ENCODE results near the gene GMNN.

The GMNN gene

GRCh38 chr6:24827162-24827561 is 52.4 kb downstream of the GMNN start:
- TF ChIP-seq REST (IDR thresholded peaks at IDR 0.05; ENCODE audit: insufficient read depth in 1 of 2, low read depth in 2 of 2, low read length in 2 of 2) (no peak), POLR2AphosphoS5 (IDR thresholded peaks at IDR 0.05; ENCODE audit: low read depth, low read length) (no peak), SIN3A (IDR thresholded peaks at IDR 0.05; ENCODE audit: borderline replicate concordance, insufficient read depth, low read length) (no peak), FOXP2 (optimal IDR thresholded peaks at IDR 0.05; ENCODE audit: borderline replicate concordance, extremely low read depth, extremely low read length, insufficient read depth) (no peak), TAF1 (IDR thresholded peaks at IDR 0.05; ENCODE audit: borderline replicate concordance, insufficient read depth, low read length) (no peak)

- TF ChIP-seq FOXP2 (optimal IDR thresholded peaks at IDR 0.05; ENCODE audit: borderline replicate concordance, extremely low read depth, extremely low read length, insufficient read depth) (no peak), SIN3A (IDR thresholded peaks at IDR 0.05; ENCODE audit: borderline replicate concordance, insufficient read depth, low read length) (no peak), POLR2AphosphoS5 (IDR thresholded peaks at IDR 0.05; ENCODE audit: low read depth, low read length) (no peak), TAF1 (IDR thresholded peaks at IDR 0.05; ENCODE audit: borderline replicate concordance, insufficient read depth, low read length) (no peak)
Observed at GRCh38 chr6:24827970-24828369, 53.2 kb downstream of the GMNN start.

GRCh38 chr6:24829657-24830056 is 54.9 kb downstream of the GMNN start:
- TF ChIP-seq POLR2AphosphoS5 (IDR thresholded peaks at IDR 0.05; ENCODE audit: low read depth, low read length), result no peak
- no peak for TF ChIP-seq SIN3A (IDR thresholded peaks at IDR 0.05; ENCODE audit: borderline replicate concordance, insufficient read depth, low read length)
- no peak for TF ChIP-seq REST (IDR thresholded peaks at IDR 0.05; ENCODE audit: insufficient read depth in 1 of 2, low read depth in 2 of 2, low read length in 2 of 2)
- TF ChIP-seq TAF1 (IDR thresholded peaks at IDR 0.05; ENCODE audit: borderline replicate concordance, insufficient read depth, low read length), result no peak
- no peak for TF ChIP-seq FOXP2 (optimal IDR thresholded peaks at IDR 0.05; ENCODE audit: borderline replicate concordance, extremely low read depth, extremely low read length, insufficient read depth)

- TF ChIP-seq FOXP2 (optimal IDR thresholded peaks at IDR 0.05; ENCODE audit: borderline replicate concordance, extremely low read depth, extremely low read length, insufficient read depth) (no peak), SIN3A (IDR thresholded peaks at IDR 0.05; ENCODE audit: borderline replicate concordance, insufficient read depth, low read length) (no peak), REST (IDR thresholded peaks at IDR 0.05; ENCODE audit: insufficient read depth in 1 of 2, low read depth in 2 of 2, low read length in 2 of 2) (no peak; a peak in 1 of 4 replicates), TAF1 (IDR thresholded peaks at IDR 0.05; ENCODE audit: borderline replicate concordance, insufficient read depth, low read length) (no peak)
Observed at GRCh38 chr6:24831771-24832716, 57.3 kb downstream of the GMNN start.

- no peak for TF ChIP-seq POLR2AphosphoS5 (IDR thresholded peaks at IDR 0.05; ENCODE audit: low read depth, low read length)
- no peak for TF ChIP-seq TAF1 (IDR thresholded peaks at IDR 0.05; ENCODE audit: borderline replicate concordance, insufficient read depth, low read length)
- no peak for TF ChIP-seq REST (IDR thresholded peaks at IDR 0.05; ENCODE audit: insufficient read depth in 1 of 2, low read depth in 2 of 2, low read length in 2 of 2)
- no peak for TF ChIP-seq SIN3A (IDR thresholded peaks at IDR 0.05; ENCODE audit: borderline replicate concordance, insufficient read depth, low read length)
- no peak for TF ChIP-seq FOXP2 (optimal IDR thresholded peaks at IDR 0.05; ENCODE audit: borderline replicate concordance, extremely low read depth, extremely low read length, insufficient read depth)
Observed at GRCh38 chr6:24832794-24833193, 58.1 kb downstream of the GMNN start.
